Caco-2 (cell line): Measurements from ENCODE around the gene GNA14. TPM values are rescaled to one million over a fixed set of nuclear protein-coding genes. Genes with fewer than 3 reads are reported as not detected.

ENCODE experiments used
- BruUV-seq: library from RNA; stranded (reverse); fragments of 400-500 nt; replicated peaks from 2 replicates; lab custom pipeline; 2021; lab: Mats Ljungman, UMichigan
- CTCF ChIA-PET: fragments of 300-600 bp; sonication (Branson Sonifier 250); formaldehyde crosslinking; loops from one replicate; lab custom pipeline; 2022; ENCODE audit warnings: antibody characterized with exemption; lab: Charles Lee
- POLR2A ChIA-PET: fragments of 300-600 bp; sonication (Branson Sonifier 250); formaldehyde crosslinking; loops from one replicate; lab custom pipeline; 2022; ENCODE audit warnings: antibody characterized with exemption; lab: Charles Lee
- DNase-seq, 2 experiments: peaks; one replicate each; pipeline versions ENCODE4 v3.0.0 to v3.0.0-alpha.2; 2020 to 2022
- H3K27me3 ChIP-seq: replicated peaks from 2 replicates; pipeline ENCODE4 v1.6.0; 2011; ENCODE audit warnings: low read length; ENCODE audit not compliant: control insufficient read depth, insufficient read depth
- H3K36me3 ChIP-seq: 2 replicates; pipeline ENCODE4 v1.5.1; 2011; ENCODE audit warnings: low read length; ENCODE audit not compliant: control insufficient read depth, insufficient read depth
- H3K4me1 ChIP-seq: fragments of 250-450 bp; sonication (Bioruptor Pico); 2 replicates; pipeline ENCODE4 v1.5.1; 2020; ENCODE audit warnings: mild to moderate bottlenecking
- H3K4me3 ChIP-seq: 2 replicates; pipeline ENCODE4 v1.5.1; 2011; ENCODE audit warnings: low read depth, mild to moderate bottlenecking, control low read depth, low read length
- H3K9me3 ChIP-seq: fragments of 250-450 bp; sonication (Bioruptor Pico); 2 replicates; pipeline ENCODE4 v1.5.1; 2020; ENCODE audit warnings: mild to moderate bottlenecking, moderate library complexity
- H3K27ac Mint-ChIP-seq: one replicate; pipeline ENCODE4 v1.8.0; 2022; ENCODE audit warnings: mixed read lengths; ENCODE audit not compliant: unreplicated experiment
- H3K27me3 Mint-ChIP-seq: one replicate; pipeline ENCODE4 v1.8.0; 2022; ENCODE audit warnings: mixed read lengths; ENCODE audit not compliant: insufficient read depth, unreplicated experiment
- H3K36me3 Mint-ChIP-seq: one replicate; pipeline ENCODE4 v1.8.0; 2022; ENCODE audit warnings: mild to moderate bottlenecking, mixed read lengths; ENCODE audit not compliant: insufficient read depth, unreplicated experiment
- H3K4me1 Mint-ChIP-seq: one replicate; pipeline ENCODE4 v1.8.0; 2022; ENCODE audit warnings: low read depth, mixed read lengths; ENCODE audit not compliant: unreplicated experiment
- H3K4me3 Mint-ChIP-seq: one replicate; pipeline ENCODE4 v1.8.0; 2022; ENCODE audit warnings: mild to moderate bottlenecking, moderate library complexity, mixed read lengths; ENCODE audit not compliant: unreplicated experiment
- H3K9me3 Mint-ChIP-seq: one replicate; pipeline ENCODE4 v1.8.0; 2022; ENCODE audit warnings: mixed read lengths; ENCODE audit not compliant: unreplicated experiment
- CTCF ChIP-seq, 2 experiments: fragments of 200-600 bp in 1 of 2; IDR thresholded peaks; 1 replicate in 1 of 2; 2 replicates in 1 of 2; pipeline versions ENCODE4 v1.5.1 to v1.8.0; 2011 to 2022; ENCODE audit warnings: antibody characterized with exemption in 1 of 2, control low read depth in 1 of 2, inconsistent platforms in 1 of 2, low read depth in 1 of 2, low read length in 1 of 2, mild to moderate bottlenecking in 1 of 2, moderate library complexity in 1 of 2; ENCODE audit not compliant: insufficient read depth in 1 of 2, severe bottlenecking in 1 of 2, unreplicated experiment in 1 of 2
- intact Hi-C: fragments of 100-400 bp; cut with micrococcal nuclease; formaldehyde crosslinking; loops from one replicate; pipeline ENCODE4 v1.10.0; 2022; ENCODE audit not compliant: unreplicated experiment
- total RNA-seq: library from RNA; stranded (reverse); gene quantifications from 2 replicates; pipeline ENCODE4 v1.2.3, GENCODE V29; 2022

GNA14 gene
- total RNA-seq, 1 experiment from 2014 or later, result not detected

- no peaks in the 10 kb centered on the region for H3K4me1 ChIP-seq
- H3K27me3 Mint-ChIP-seq, result no peaks in the 10 kb centered on the region
- no peak overlapping the region for H3K4me3 Mint-ChIP-seq
- no TSS peak for BruUV-seq
- no peak for TF ChIP-seq CTCF (IDR thresholded peaks at IDR 0.05; ENCODE audit: insufficient read depth in 1 of 2, low read depth in 1 of 2, low read length in 1 of 2, severe bottlenecking in 1 of 2, unreplicated experiment in 1 of 2)
- H3K4me3 ChIP-seq, result no peak overlapping the region
- H3K36me3 Mint-ChIP-seq, result no peaks in the 10 kb centered on the region
- ChIA-PET CTCF (no interaction called here), POLR2A (no interaction called here)
- H3K9me3 ChIP-seq, result no peaks in the 10 kb centered on the region
- no peaks in the 10 kb centered on the region for H3K36me3 ChIP-seq
- no peaks in the 10 kb centered on the region for H3K27me3 ChIP-seq
- H3K9me3 Mint-ChIP-seq, result no peaks in the 10 kb centered on the region
- intact Hi-C loops, result no loop called here
- H3K4me1 Mint-ChIP-seq, result no peaks in the 10 kb centered on the region
- H3K27ac Mint-ChIP-seq, result no peak overlapping the region
- no peak for DNase-seq
These were observed 84.9 kb downstream of the GNA14 start for GRCh38 chr9:77563174-77563573.

- Mint-ChIP-seq H3K9me3 (no peaks in the 10 kb centered on the region), H3K4me3 (no peak overlapping the region), H3K36me3 (no peaks in the 10 kb centered on the region), H3K27me3 (no peaks in the 10 kb centered on the region), H3K4me1 (no peaks in the 10 kb centered on the region), H3K27ac (no peak overlapping the region)
- Histone ChIP-seq H3K9me3 (no peaks in the 10 kb centered on the region), H3K4me3 (no peak overlapping the region), H3K4me1 (no peaks in the 10 kb centered on the region), H3K36me3 (no peaks in the 10 kb centered on the region), H3K27me3 (no peaks in the 10 kb centered on the region)
- POLR2A ChIA-PET, result no interaction called here
- CTCF ChIA-PET, result no interaction called here
- intact Hi-C loops, result no loop called here
- BruUV-seq, result no TSS peak
- DNase-seq, result no peak
- no peak for TF ChIP-seq CTCF (IDR thresholded peaks at IDR 0.05; ENCODE audit: insufficient read depth in 1 of 2, low read depth in 1 of 2, low read length in 1 of 2, severe bottlenecking in 1 of 2, unreplicated experiment in 1 of 2)
These were observed 85.9 kb downstream of the GNA14 start for GRCh38 chr9:77562019-77562748.

- CTCF ChIA-PET, result no interaction called here
- intact Hi-C loops, result no loop called here
- Mint-ChIP-seq H3K36me3 (no peaks in the 10 kb centered on the region), H3K27ac (no peak overlapping the region), H3K4me1 (no peaks in the 10 kb centered on the region), H3K4me3 (no peak overlapping the region), H3K27me3 (no peaks in the 10 kb centered on the region), H3K9me3 (no peaks in the 10 kb centered on the region)
- BruUV-seq, result no TSS peak
- POLR2A ChIA-PET, result no interaction called here
- Histone ChIP-seq H3K4me1 (no peaks in the 10 kb centered on the region), H3K27me3 (no peaks in the 10 kb centered on the region), H3K36me3 (no peaks in the 10 kb centered on the region), H3K9me3 (no peaks in the 10 kb centered on the region), H3K4me3 (no peak overlapping the region)
- DNase-seq, result no peak
- no peak for TF ChIP-seq CTCF (IDR thresholded peaks at IDR 0.05; ENCODE audit: insufficient read depth in 1 of 2, low read depth in 1 of 2, low read length in 1 of 2, severe bottlenecking in 1 of 2, unreplicated experiment in 1 of 2)
These were observed 86.6 kb downstream of the GNA14 start for GRCh38 chr9:77561331-77562018.
